Sigmoid colon (tissue), 7 donors: Measurements from ENCODE around the gene ANKRD1. TPM values are rescaled to one million over a fixed set of nuclear protein-coding genes. Genes with fewer than 3 reads are reported as not detected.

Experiments used
- DNase-seq: peaks from one replicate; pipeline ENCODE4 v3.0.0-alpha.2; 2019
- H3K27ac ChIP-seq, 4 donors: fragments of 200-600 bp; sonication (generic); one replicate each; pipeline ENCODE4 v1.5.1; 2016 to 2019; ENCODE audit warnings: mild to moderate bottlenecking in 1 of 4
- H3K27me3 ChIP-seq, 3 donors: fragments of 200-600 bp; sonication (generic); one replicate each; pipeline ENCODE4 v1.5.1; 2019; ENCODE audit warnings: mild to moderate bottlenecking in 1 of 3
- H3K36me3 ChIP-seq, 4 donors: fragments of 200-600 bp; sonication (generic); one replicate each; pipeline ENCODE4 v1.5.1; 2016 to 2019
- H3K4me1 ChIP-seq, 4 donors: fragments of 200-600 bp; sonication (generic); one replicate each; pipeline ENCODE4 v1.5.1; 2017 to 2019
- H3K4me3 ChIP-seq, 4 donors: fragments of 200-600 bp; sonication (generic); one replicate each; pipeline ENCODE4 v1.5.1; 2017 to 2019; ENCODE audit warnings: mild to moderate bottlenecking in 2 of 4, moderate library complexity in 1 of 4
- H3K9me3 ChIP-seq, 4 donors: fragments of 200-600 bp in 3 of 4; sonication (generic) in 3 of 4; one replicate each; pipeline versions ENCODE4 v1.5.1 to v1.6.1; 2013 to 2019
- CTCF ChIP-seq, 4 experiments: fragments of 450-650 bp in 3 of 4; fragments of 200-600 bp in 1 of 4; IDR thresholded peaks; one replicate each; pipeline ENCODE4 v1.5.1; 2016 to 2019; ENCODE audit warnings: antibody characterized with exemption in 4 of 4, mild to moderate bottlenecking in 3 of 4, moderate library complexity in 2 of 4
- EP300 ChIP-seq, 4 donors: sonication (generic); formaldehyde crosslinking; IDR thresholded peaks; one replicate each; pipeline ENCODE4 v1.6.1; 2017; ENCODE audit warnings: antibody characterized with exemption in 4 of 4
- POLR2A ChIP-seq, 2 donors: fragments of 450-650 bp; IDR thresholded peaks; one replicate each; pipeline ENCODE4 v1.6.1; 2016; ENCODE audit warnings: antibody characterized with exemption in 2 of 2, mild to moderate bottlenecking in 2 of 2, moderate library complexity in 2 of 2
- POLR2AphosphoS5 ChIP-seq, 4 donors: sonication (generic); formaldehyde crosslinking; IDR thresholded peaks; one replicate each; pipeline ENCODE4 v1.6.1; 2017; ENCODE audit warnings: antibody characterized with exemption in 4 of 4
- WGBS, 2 donors: extraction: QIAGEN DNeasy Blood & Tissue Kit; methylation state at CpG; one replicate each; pipeline ENCODE4 v1.1.7; 2013; 5-methylcytosine and 5-hydroxymethylcytosine counted together
- intact Hi-C: fragments of 100-400 bp; cut with DNase I; formaldehyde crosslinking; loops from one replicate; pipeline ENCODE4 v1.15.1; 2023
- polyA plus RNA-seq, 3 donors: library from polyadenylated mRNA; stranded (reverse); fragments of 200-250 nt; gene quantifications; one replicate each; pipeline ENCODE4 v1.2.3, GENCODE V29; 2013
- total RNA-seq, 4 donors: library from RNA; depleted of rRNA; stranded (reverse); fragments of >200 nt; gene quantifications; one replicate each; pipeline ENCODE4 v1.1.0, GENCODE V29; 2016
- donor health status: healthy with polysubstance abuse.
- donor health status: Bipolar disorder and iron deficiency.
- donor health status: healthy.

The ANKRD1 gene
- total and polyA plus RNA-seq, 7 donors = 2.4 to 8.4 (median 2.5) TPM; not detected in 4

GRCh38 chr10:90916392-90917237, 4.3 kb downstream of the ANKRD1 start:
- intact Hi-C loops = no loop called here
- TF ChIP-seq EP300 (IDR thresholded peaks at IDR 0.05) (no peak), CTCF (IDR thresholded peaks at IDR 0.05) (no peak), POLR2A (IDR thresholded peaks at IDR 0.05) (no peak), POLR2AphosphoS5 (IDR thresholded peaks at IDR 0.05) (no peak)

DNA sequence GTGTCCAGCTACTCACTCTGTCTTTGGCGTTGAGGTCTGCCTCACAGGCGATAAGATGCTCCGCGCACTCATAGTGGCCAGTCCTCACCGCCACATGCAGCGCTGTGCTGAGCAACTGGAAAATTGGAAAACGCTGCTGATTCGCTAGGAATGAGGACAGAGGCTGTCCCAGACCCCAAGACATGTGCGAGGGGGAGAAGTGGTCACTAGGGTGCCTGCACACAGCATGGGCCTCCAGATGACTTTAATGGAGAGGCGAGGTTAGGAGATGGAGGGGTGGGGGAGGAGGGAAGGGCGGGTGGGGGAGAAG, 5.2 kb downstream of the ANKRD1 start:
- no peak overlapping the region for H3K27ac ChIP-seq
- WGBS, 2 donors = 84 to 87% methylated on average over 11 of the region's 11 CpGs
- H3K27me3 ChIP-seq = no peaks in the 10 kb centered on the region
- intact Hi-C loops = no loop called here
- H3K4me1 ChIP-seq = peaks cover 0 to 7% (median 2%) of the 10 kb centered on the region in 4 donors
- H3K36me3 ChIP-seq = no peaks in the 10 kb centered on the region
- no peak overlapping the region for H3K4me3 ChIP-seq
- no peaks in the 10 kb centered on the region for H3K9me3 ChIP-seq
- TF ChIP-seq POLR2A (IDR thresholded peaks at IDR 0.05) (no peak), CTCF (IDR thresholded peaks at IDR 0.05) (no peak), EP300 (IDR thresholded peaks at IDR 0.05) (no peak), POLR2AphosphoS5 (IDR thresholded peaks at IDR 0.05) (no peak)
- DNase-seq = no peak

More at GRCh38 chr10:90916392-90917237, 4.3 kb downstream of the ANKRD1 start:
- Histone ChIP-seq H3K9me3 (no peaks in the 10 kb centered on the region), H3K4me1 (peaks cover 0 to 4% (median 2%) of the 10 kb centered on the region in 4 donors), H3K27me3 (no peaks in the 10 kb centered on the region), H3K27ac (no peak overlapping the region), H3K4me3 (no peak overlapping the region), H3K36me3 (no peaks in the 10 kb centered on the region)
- 83 to 87% methylated on average over 6 of the region's 6 CpGs for WGBS, 2 donors
- DNase-seq = no peak

GRCh38 chr10:90914992-90915765, 5.7 kb downstream of the ANKRD1 start:
- intact Hi-C loops = no loop called here
- DNase-seq = no peak

GRCh38 chr10:90913774-90914420, 7.0 kb downstream of the ANKRD1 start:
- intact Hi-C loops = no loop called here

More at GRCh38 chr10:90914992-90915765, 5.7 kb downstream of the ANKRD1 start:
- Histone ChIP-seq H3K27ac (no peak overlapping the region), H3K9me3 (no peaks in the 10 kb centered on the region), H3K36me3 (no peaks in the 10 kb centered on the region), H3K4me1 (peaks cover 0 to 7% (median 2%) of the 10 kb centered on the region in 4 donors), H3K27me3 (no peaks in the 10 kb centered on the region), H3K4me3 (no peak overlapping the region)
- TF ChIP-seq POLR2AphosphoS5 (IDR thresholded peaks at IDR 0.05) (no peak), CTCF (IDR thresholded peaks at IDR 0.05) (no peak), EP300 (IDR thresholded peaks at IDR 0.05) (no peak), POLR2A (IDR thresholded peaks at IDR 0.05) (no peak)
- WGBS, 2 donors = 85 to 88% methylated on average over 10 of the region's 10 CpGs

More at GRCh38 chr10:90913774-90914420, 7.0 kb downstream of the ANKRD1 start:
- Histone ChIP-seq H3K4me3 (no peak overlapping the region), H3K36me3 (no peaks in the 10 kb centered on the region), H3K4me1 (peaks cover 0 to 7% (median 2%) of the 10 kb centered on the region in 4 donors), H3K9me3 (no peaks in the 10 kb centered on the region), H3K27me3 (no peaks in the 10 kb centered on the region), H3K27ac (no peak overlapping the region)
- WGBS, 2 donors = 94% methylated on average over 2 of the region's 2 CpGs
- TF ChIP-seq POLR2AphosphoS5 (IDR thresholded peaks at IDR 0.05) = no peak
- TF ChIP-seq CTCF (IDR thresholded peaks at IDR 0.05) = no peak
- no peak for TF ChIP-seq POLR2A (IDR thresholded peaks at IDR 0.05)
- DNase-seq = no peak
